Ishikawa (cell line): Measurements from ENCODE around the gene GREB1L.

Source experiments
- CEBPB ChIP-seq: IDR thresholded peaks from 2 replicates; pipeline ENCODE4 v1.6.1; 2012
- CREB1 ChIP-seq: IDR thresholded peaks from 2 replicates; pipeline ENCODE4 v1.6.1; 2012; ENCODE audit warnings: low read depth
- EGR1 ChIP-seq: IDR thresholded peaks from 2 replicates; pipeline ENCODE4 v1.6.1; 2012
- EP300 ChIP-seq: IDR thresholded peaks from 2 replicates; pipeline ENCODE4 v1.6.1; 2012; ENCODE audit warnings: borderline replicate concordance
- FOXM1 ChIP-seq: IDR thresholded peaks from 2 replicates; pipeline ENCODE4 v1.6.1; 2012; ENCODE audit warnings: low read depth, borderline replicate concordance
- NFIC ChIP-seq: IDR thresholded peaks from 2 replicates; pipeline ENCODE4 v1.6.1; 2012
- RAD21 ChIP-seq: IDR thresholded peaks from 2 replicates; pipeline ENCODE4 v1.6.1; 2012; ENCODE audit warnings: low read depth
- TAF1 ChIP-seq: IDR thresholded peaks from 2 replicates; pipeline ENCODE4 v1.6.1; 2012; ENCODE audit warnings: low read depth, mild to moderate bottlenecking
- TCF12 ChIP-seq: IDR thresholded peaks from 2 replicates; pipeline ENCODE4 v1.6.1; 2012; ENCODE audit warnings: low read depth
- TEAD4 ChIP-seq: IDR thresholded peaks from 2 replicates; pipeline ENCODE4 v1.6.1; 2012
- USF1 ChIP-seq: IDR thresholded peaks from 2 replicates; pipeline ENCODE4 v1.6.1; 2012
- YY1 ChIP-seq: IDR thresholded peaks from 2 replicates; pipeline ENCODE4 v1.6.1; 2012; ENCODE audit warnings: low read depth
- ZBTB7A ChIP-seq: IDR thresholded peaks from 2 replicates; pipeline ENCODE4 v1.6.1; 2012; ENCODE audit warnings: low read depth
- TF ChIP-seq, protein P1 (sequence below): IDR thresholded peaks from 2 replicates; pipeline ENCODE4 v1.6.1; 2012
- TF ChIP-seq, protein P2 (sequence below): IDR thresholded peaks from 2 replicates; pipeline ENCODE4 v1.6.1; 2012; ENCODE audit warnings: low read depth, mild to moderate bottlenecking

Gene GREB1L

GRCh38 chr18:21203542-21204241 is 38.3 kb upstream of the GREB1L start:
- peak; percentile 32; the same call in 1 of the 2 replicates for TF ChIP-seq USF1
- no peak for TF ChIP-seq FOXM1

DNA sequence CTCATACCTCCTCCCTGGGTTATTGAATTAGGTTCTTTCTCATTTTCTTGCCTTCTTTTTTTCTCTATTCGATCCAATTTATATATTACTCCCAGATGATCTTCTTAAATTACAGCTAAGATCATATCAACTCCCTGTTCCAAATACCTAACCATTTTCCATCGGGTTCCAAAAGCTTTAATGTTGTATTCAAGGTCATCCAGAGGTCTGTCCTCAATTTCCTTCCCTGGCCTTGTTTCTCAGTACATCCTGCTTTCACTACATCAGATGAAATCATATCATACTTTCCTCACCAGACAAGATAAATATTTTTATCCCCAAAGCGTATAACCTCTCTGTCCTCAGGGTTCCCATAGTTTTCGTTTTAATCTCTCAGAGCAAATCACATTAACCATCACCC is 36.3 kb upstream of the GREB1L start:
- TF ChIP-seq FOXM1 (no peak), NFIC (no peak), ZBTB7A (no peak), TAF1 (no peak), TCF12 (no peak), EP300 (no peak), RAD21 (no peak), CEBPB (no peak), CREB1 (no peak), TEAD4 (no peak), EGR1 (no peak), YY1 (no peak), USF1 (no peak)
- TF ChIP-seq, protein P1, sequence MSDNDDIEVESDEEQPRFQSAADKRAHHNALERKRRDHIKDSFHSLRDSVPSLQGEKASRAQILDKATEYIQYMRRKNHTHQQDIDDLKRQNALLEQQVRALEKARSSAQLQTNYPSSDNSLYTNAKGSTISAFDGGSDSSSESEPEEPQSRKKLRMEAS: no peak
- TF ChIP-seq, protein P2, sequence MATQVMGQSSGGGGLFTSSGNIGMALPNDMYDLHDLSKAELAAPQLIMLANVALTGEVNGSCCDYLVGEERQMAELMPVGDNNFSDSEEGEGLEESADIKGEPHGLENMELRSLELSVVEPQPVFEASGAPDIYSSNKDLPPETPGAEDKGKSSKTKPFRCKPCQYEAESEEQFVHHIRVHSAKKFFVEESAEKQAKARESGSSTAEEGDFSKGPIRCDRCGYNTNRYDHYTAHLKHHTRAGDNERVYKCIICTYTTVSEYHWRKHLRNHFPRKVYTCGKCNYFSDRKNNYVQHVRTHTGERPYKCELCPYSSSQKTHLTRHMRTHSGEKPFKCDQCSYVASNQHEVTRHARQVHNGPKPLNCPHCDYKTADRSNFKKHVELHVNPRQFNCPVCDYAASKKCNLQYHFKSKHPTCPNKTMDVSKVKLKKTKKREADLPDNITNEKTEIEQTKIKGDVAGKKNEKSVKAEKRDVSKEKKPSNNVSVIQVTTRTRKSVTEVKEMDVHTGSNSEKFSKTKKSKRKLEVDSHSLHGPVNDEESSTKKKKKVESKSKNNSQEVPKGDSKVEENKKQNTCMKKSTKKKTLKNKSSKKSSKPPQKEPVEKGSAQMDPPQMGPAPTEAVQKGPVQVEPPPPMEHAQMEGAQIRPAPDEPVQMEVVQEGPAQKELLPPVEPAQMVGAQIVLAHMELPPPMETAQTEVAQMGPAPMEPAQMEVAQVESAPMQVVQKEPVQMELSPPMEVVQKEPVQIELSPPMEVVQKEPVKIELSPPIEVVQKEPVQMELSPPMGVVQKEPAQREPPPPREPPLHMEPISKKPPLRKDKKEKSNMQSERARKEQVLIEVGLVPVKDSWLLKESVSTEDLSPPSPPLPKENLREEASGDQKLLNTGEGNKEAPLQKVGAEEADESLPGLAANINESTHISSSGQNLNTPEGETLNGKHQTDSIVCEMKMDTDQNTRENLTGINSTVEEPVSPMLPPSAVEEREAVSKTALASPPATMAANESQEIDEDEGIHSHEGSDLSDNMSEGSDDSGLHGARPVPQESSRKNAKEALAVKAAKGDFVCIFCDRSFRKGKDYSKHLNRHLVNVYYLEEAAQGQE: no peak

DNA sequence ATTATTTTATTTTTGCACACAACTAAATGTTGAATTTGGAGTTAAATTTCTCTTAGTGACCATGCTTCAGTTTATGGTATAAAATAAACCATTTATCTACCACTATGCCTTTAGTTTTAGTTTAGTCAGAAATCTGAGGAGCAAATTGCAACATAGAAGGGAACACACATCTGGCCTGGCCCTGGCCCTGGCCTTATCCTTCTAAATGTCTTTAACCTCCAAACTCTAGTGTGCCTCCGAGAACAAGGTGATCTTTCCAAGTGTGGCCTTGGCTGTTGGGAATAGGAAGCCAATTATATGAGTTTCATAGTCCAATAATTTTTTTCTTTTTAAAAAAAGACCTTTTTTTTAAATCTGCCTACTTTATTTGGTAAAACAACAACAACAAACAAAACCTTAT is 31.8 kb upstream of the GREB1L start:
- TF ChIP-seq RAD21 (no peak), NFIC (no peak), FOXM1 (no peak)

DNA sequence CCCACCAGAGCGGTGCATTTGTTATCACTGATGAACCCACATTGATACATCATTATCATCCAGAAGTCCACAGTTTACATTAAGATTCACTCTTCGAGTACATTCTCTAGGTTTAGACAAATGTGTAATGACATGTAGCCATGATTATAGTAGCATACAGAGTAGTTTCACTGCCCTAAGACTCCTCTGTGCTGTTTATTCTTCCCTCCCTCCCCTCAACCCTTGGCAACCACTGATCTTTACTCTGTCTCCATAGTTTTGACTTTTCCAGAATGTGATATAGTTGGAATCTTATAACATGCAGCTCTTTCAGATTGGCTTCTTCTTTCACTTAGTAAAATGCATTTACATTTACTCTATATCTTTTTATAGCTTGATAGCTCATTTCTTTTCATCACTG is 31.2 kb upstream of the GREB1L start:
- TF ChIP-seq TCF12: no peak
- no peak for TF ChIP-seq EP300
- TF ChIP-seq, protein P2: no peak
- TF ChIP-seq YY1: no peak
- TF ChIP-seq, protein P1: no peak
- no peak for TF ChIP-seq CEBPB
- no peak for TF ChIP-seq RAD21
- TF ChIP-seq ZBTB7A: no peak
- TF ChIP-seq TEAD4: no peak
- no peak for TF ChIP-seq FOXM1

GRCh38 chr18:21215490-21215889 is 26.5 kb upstream of the GREB1L start:
- no peak for TF ChIP-seq EP300
- TF ChIP-seq RAD21: no peak
- TF ChIP-seq TCF12: no peak
- TF ChIP-seq, protein P1: no peak
- TF ChIP-seq TAF1: no peak
- no peak for TF ChIP-seq TEAD4
- TF ChIP-seq CREB1: no peak
- TF ChIP-seq FOXM1: no peak
- TF ChIP-seq, protein P2: no peak
- TF ChIP-seq EGR1: no peak
- no peak for TF ChIP-seq NFIC
- no peak for TF ChIP-seq YY1
- TF ChIP-seq ZBTB7A: no peak
- TF ChIP-seq USF1: no peak
- no peak for TF ChIP-seq CEBPB
